GM12872 (cell line): ENCODE data around the gene DDX5.

Source experiments
- TF ChIP-seq, protein P1 (sequence below): IDR thresholded peaks from 3 replicates; pipeline ENCODE4 v1.5.1; 2011; ENCODE audit warnings: low read depth, mild to moderate bottlenecking, low read length, moderate library complexity; ENCODE audit not compliant: insufficient read depth

The DDX5 gene

DNA sequence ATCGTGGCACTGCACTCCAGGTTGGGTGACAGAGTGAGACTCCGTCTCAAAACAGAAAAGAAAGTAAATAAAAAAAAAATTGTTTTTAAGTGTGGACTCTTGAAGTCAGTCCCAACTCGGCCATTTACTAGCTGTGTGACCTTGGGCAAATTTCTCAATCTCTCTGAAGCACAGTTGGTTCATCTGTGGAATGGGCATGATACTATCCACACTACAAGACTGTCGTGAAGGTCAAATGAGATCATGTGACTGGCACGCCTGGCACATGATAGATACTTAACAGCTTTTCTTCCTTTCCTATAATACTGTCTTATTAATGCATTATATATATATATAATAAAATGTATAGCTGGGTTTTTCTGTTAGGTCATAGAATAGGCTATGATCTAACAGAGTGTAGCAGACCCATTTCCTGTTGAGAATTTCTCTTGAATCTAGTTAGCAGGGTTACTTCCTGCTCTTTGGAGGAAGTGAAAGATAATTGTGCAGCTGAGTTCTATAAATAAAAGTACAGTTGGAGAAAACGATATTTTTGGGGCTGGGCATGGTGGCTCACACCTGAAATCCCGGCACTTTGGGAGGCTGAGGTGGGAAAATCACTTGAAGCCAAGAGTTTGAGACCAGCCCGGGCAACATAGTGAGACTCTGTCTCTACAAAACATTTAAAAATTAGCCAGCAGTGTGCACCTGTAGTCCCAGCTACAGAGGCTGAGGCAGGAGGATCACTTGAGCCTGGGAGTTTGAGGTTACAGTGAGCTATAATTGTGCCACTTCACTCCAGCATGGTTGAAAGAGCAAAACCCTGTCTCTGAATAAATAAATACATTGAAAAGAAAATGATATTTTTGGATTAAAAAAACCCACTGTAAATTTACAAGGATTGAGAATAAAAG is 49.9 kb downstream of the DDX5 start:
- TF ChIP-seq, protein P1, sequence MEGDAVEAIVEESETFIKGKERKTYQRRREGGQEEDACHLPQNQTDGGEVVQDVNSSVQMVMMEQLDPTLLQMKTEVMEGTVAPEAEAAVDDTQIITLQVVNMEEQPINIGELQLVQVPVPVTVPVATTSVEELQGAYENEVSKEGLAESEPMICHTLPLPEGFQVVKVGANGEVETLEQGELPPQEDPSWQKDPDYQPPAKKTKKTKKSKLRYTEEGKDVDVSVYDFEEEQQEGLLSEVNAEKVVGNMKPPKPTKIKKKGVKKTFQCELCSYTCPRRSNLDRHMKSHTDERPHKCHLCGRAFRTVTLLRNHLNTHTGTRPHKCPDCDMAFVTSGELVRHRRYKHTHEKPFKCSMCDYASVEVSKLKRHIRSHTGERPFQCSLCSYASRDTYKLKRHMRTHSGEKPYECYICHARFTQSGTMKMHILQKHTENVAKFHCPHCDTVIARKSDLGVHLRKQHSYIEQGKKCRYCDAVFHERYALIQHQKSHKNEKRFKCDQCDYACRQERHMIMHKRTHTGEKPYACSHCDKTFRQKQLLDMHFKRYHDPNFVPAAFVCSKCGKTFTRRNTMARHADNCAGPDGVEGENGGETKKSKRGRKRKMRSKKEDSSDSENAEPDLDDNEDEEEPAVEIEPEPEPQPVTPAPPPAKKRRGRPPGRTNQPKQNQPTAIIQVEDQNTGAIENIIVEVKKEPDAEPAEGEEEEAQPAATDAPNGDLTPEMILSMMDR: no peak

DNA sequence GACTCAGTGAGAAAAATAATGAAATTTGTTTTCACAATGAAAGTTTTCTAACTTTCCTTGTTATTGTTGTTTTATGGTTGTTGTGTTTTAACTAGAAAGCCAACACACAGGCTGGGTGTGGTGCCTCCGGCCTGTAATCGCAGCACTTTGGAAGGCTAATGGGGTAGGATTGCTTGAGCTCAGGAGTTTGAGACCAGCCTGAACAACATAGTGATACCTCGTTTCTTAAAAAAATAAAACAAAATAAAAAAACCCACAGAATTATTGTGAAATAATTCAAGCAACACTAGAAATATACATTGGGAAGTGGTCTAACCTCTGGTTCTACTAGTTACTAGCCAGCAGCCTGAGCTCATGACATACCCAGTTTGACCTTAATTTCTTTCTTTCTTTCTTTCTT is 56.5 kb downstream of the DDX5 start:
- TF ChIP-seq, protein P1: no peak

DNA sequence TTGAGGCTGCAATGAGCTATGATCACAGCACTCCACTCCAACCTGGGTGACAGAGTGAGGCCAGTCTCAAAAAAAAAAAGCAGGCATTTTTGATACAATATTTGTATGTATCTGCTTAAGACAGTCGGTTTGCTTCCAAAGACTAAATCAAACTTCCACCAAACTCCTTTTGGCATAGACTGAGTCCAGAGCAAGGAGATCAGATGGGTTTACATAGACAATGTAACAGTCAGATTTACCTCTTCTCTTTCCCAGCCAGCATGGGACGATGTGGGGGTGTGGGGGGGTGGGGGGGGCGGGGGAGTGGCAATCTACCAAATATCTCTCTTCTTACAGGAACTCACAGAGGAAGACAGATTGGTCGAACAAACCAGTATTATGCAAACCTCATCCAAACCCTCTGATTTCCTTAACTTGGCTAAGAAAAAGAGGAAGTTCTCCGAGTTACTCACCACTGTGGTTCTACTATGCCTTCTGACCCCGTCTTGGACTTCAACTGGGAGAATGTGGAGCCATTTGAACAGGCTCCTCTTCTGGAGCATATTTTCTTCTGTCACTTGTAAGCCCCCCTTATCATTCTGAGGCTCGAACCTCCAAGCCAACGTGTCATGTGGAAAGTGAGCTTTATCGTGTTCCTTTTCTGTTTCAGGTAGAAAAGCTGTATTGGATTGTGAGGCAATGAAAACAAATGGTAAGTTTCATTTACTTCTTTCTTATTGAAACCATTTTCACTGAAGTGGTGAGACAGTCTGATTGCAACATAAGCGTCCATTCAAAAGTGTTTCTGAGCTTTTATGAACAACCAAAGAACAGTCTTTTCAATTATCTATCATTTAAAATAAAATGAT is 57.2 kb downstream of the DDX5 start, which contains the start of gene MILR1:
Gene MILR1 (plus strand): TSS at position 451 of the 848 bp plus-strand sequence. CDS start 54 bp downstream, at position 505.
- TF ChIP-seq, protein P1: no peak
